CD14-positive monocyte (primary cell): ENCODE measurements around the gene FGB. TPM values are rescaled to one million over a fixed set of nuclear protein-coding genes. Genes with fewer than 3 reads are reported as not detected.

Experiments
- DNase-seq, 3 donors: peaks; one replicate each; pipeline ENCODE4 v3.0.0-alpha.2; 2011 to 2022
- H2AFZ ChIP-seq: 2 replicates; pipeline ENCODE4 v1.6.0; 2012; ENCODE audit warnings: mild to moderate bottlenecking, low read depth, low read length, inconsistent platforms; ENCODE audit not compliant: insufficient read depth, poor library complexity, severe bottlenecking
- H3K27ac ChIP-seq, 2 donors: 1 replicate in 1 of 2; 2 replicates in 1 of 2; pipeline ENCODE4 v1.5.1; 2012 to 2013; ENCODE audit warnings: low read length in 2 of 2, control low read depth in 1 of 2, inconsistent platforms in 1 of 2, low read depth in 1 of 2, mild to moderate bottlenecking in 1 of 2
- H3K27me3 ChIP-seq, 2 donors: one replicate each; pipeline versions ENCODE4 v1.6.0 to v1.6.1; 2011 to 2013; ENCODE audit warnings: low read length in 2 of 2; ENCODE audit not compliant: control insufficient read depth in 2 of 2, insufficient read depth in 2 of 2
- H3K36me3 ChIP-seq, 2 donors: replicated peaks in 1 of 2; 1 replicate in 1 of 2; 2 replicates in 1 of 2; pipeline versions ENCODE4 v1.5.1 to v1.6.1; 2012 to 2013; ENCODE audit warnings: low read length in 2 of 2, control low read depth in 1 of 2, inconsistent platforms in 1 of 2, mild to moderate bottlenecking in 1 of 2; ENCODE audit not compliant: insufficient read depth in 2 of 2, control insufficient read depth in 1 of 2
- H3K4me1 ChIP-seq, 2 donors: 1 replicate in 1 of 2; 2 replicates in 1 of 2; pipeline versions ENCODE4 v1.5.1 to v1.6.1; 2012 to 2013; ENCODE audit warnings: low read length in 2 of 2, control low read depth in 1 of 2, inconsistent platforms in 1 of 2, mild to moderate bottlenecking in 1 of 2, moderate library complexity in 1 of 2; ENCODE audit not compliant: insufficient read depth in 2 of 2, control insufficient read depth in 1 of 2
- H3K4me2 ChIP-seq: replicated peaks from 2 replicates; pipeline ENCODE3; 2012; ENCODE audit warnings: low read length, moderate library complexity, mild to moderate bottlenecking; ENCODE audit not compliant: poor library complexity, severe bottlenecking; ENCODE audit errors: extremely low read depth
- H3K4me3 ChIP-seq, 3 experiments: fragments of 200-600 bp in 1 of 3; sonication (generic) in 1 of 3; replicated peaks in 1 of 3; 1 replicate in 2 of 3; 2 replicates in 1 of 3; pipeline ENCODE4 v1.5.1; 2011 to 2013; ENCODE audit warnings: low read length in 3 of 3, mild to moderate bottlenecking in 3 of 3, control low read depth in 2 of 3, low read depth in 2 of 3, inconsistent platforms in 1 of 3, moderate library complexity in 1 of 3
- H3K79me2 ChIP-seq: 2 replicates; pipeline ENCODE4 v1.6.0; 2012; ENCODE audit warnings: mild to moderate bottlenecking, control low read depth, inconsistent platforms, low read length, moderate library complexity; ENCODE audit not compliant: insufficient read depth
- H3K9ac ChIP-seq: 2 replicates; pipeline ENCODE4 v1.6.0; 2017; ENCODE audit warnings: low read length, mild to moderate bottlenecking; ENCODE audit not compliant: insufficient read depth, poor library complexity, severe bottlenecking
- H3K9me3 ChIP-seq, 2 donors: replicated peaks in 1 of 2; 1 replicate in 1 of 2; 2 replicates in 1 of 2; pipeline versions ENCODE4 v1.5.1 to v1.6.1; 2012 to 2013; ENCODE audit warnings: low read length in 2 of 2, control low read depth in 1 of 2; ENCODE audit not compliant: control insufficient read depth in 1 of 2, insufficient read depth in 1 of 2
- H4K20me1 ChIP-seq: 2 replicates; pipeline ENCODE4 v1.6.0; 2012; ENCODE audit warnings: mild to moderate bottlenecking, low read length, control low read depth, moderate library complexity; ENCODE audit not compliant: insufficient read depth
- H3K27ac Mint-ChIP-seq, 7 donors: one replicate each; pipeline ENCODE4 v1.8.0; 2020; ENCODE audit warnings: mild to moderate bottlenecking in 7 of 7, mixed read lengths in 7 of 7, moderate library complexity in 6 of 7, inconsistent platforms in 2 of 7
- H3K27me3 Mint-ChIP-seq, 3 donors: one replicate each; pipeline ENCODE4 v1.8.0; 2021 to 2022; ENCODE audit warnings: low read depth in 3 of 3, mild to moderate bottlenecking in 3 of 3, mixed read lengths in 3 of 3, moderate library complexity in 3 of 3, inconsistent platforms in 1 of 3
- H3K36me3 Mint-ChIP-seq, 2 donors: one replicate each; pipeline ENCODE4 v1.8.0; 2020; ENCODE audit warnings: mixed read lengths in 2 of 2, inconsistent platforms in 1 of 2, mild to moderate bottlenecking in 1 of 2
- H3K4me1 Mint-ChIP-seq: one replicate; pipeline ENCODE4 v1.8.0; 2020; ENCODE audit warnings: mild to moderate bottlenecking, mixed read lengths
- H3K4me3 Mint-ChIP-seq, 2 donors: one replicate each; pipeline ENCODE4 v1.8.0; 2020; ENCODE audit warnings: mild to moderate bottlenecking in 2 of 2, mixed read lengths in 2 of 2, moderate library complexity in 1 of 2
- H3K9me3 Mint-ChIP-seq, 7 donors: one replicate each; pipeline ENCODE4 v1.8.0; 2020 to 2022; ENCODE audit warnings: mixed read lengths in 7 of 7, mild to moderate bottlenecking in 6 of 7, moderate library complexity in 6 of 7, inconsistent platforms in 2 of 7
- CTCF ChIP-seq: fragments of 200-600 bp; IDR thresholded peaks from one replicate; pipeline ENCODE4 v1.8.0; 2022; ENCODE audit warnings: antibody characterized with exemption, mild to moderate bottlenecking
- WGBS: methylation state at CpG from one replicate; pipeline ENCODE4 v1.1.5; 2013; ENCODE audit warnings: missing lambda C conversion rate; ENCODE audit not compliant: insufficient coverage; 5-methylcytosine and 5-hydroxymethylcytosine counted together
- intact Hi-C, 2 donors: fragments of 100-400 bp; cut with micrococcal nuclease; formaldehyde crosslinking; loops; one replicate each; pipeline versions ENCODE4 v1.15.0 to v1.15.1; 2023
- polyA plus RNA-seq, 3 donors: library from polyadenylated mRNA; depleted of rRNA in 1 of 3; unstranded in 2 of 3; stranded (reverse) in 1 of 3; fragments of 300-500 nt in 2 of 3; fragments of >200 nt in 1 of 3; fragmentation: Illumina TruSeq in 2 of 3; gene quantifications; 1 replicate in 2 of 3; 2 replicates in 1 of 3; pipeline ENCODE4 v1.2.3, GENCODE V29; 2012 to 2021

Gene FGB
- polyA plus RNA-seq, 3 donors: not detected

DNA sequence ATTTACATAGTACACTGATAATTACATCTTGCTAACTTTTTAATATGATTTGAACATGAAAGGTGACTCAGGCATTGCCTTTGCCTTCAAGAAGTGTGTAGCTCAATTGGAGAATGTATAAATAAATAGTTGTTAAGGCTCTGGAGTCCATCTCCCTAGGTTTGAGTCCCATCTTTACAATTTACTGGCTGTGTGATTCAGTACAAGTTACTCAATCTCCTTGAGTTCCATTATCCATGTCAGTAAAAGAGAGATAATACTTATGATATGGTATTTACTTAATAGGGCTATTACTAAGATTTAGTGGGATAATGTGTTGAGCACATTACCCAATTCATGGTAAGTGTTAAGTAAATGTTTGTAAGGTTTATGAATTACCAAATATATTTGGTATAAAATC lies 51.5 kb downstream of the FGB start:
- no peak for DNase-seq
- TF ChIP-seq CTCF: no peak

GRCh38 chr4:154615211-154615610 lies 52.4 kb downstream of the FGB start:
- Mint-ChIP-seq H3K4me3 (no peak overlapping the region), H3K27ac (no peak overlapping the region), H3K4me1 (peaks cover 8% of the 10 kb centered on the region), H3K9me3 (no peaks in the 10 kb centered on the region), H3K36me3 (no peaks in the 10 kb centered on the region), H3K27me3 (peaks cover 0 to 2% (median 0%) of the 10 kb centered on the region in 3 donors)
- H3K4me1 ChIP-seq: no peaks in the 10 kb centered on the region
- H3K4me2 ChIP-seq: no peak overlapping the region
- no peak overlapping the region for H3K9ac ChIP-seq
- no CpG with 5 or more reads among the region's 1 CpG for WGBS
- no peaks in the 10 kb centered on the region for H3K36me3 ChIP-seq
- H3K27ac ChIP-seq: no peak overlapping the region
- H2AFZ ChIP-seq: no peak overlapping the region
- intact Hi-C loops: no loop called here
- H3K27me3 ChIP-seq: no peaks in the 10 kb centered on the region
- no peak for TF ChIP-seq CTCF
- H3K9me3 ChIP-seq: no peaks in the 10 kb centered on the region
- H4K20me1 ChIP-seq: no peaks in the 10 kb centered on the region
- H3K4me3 ChIP-seq: no peak overlapping the region
- no peak for DNase-seq
- H3K79me2 ChIP-seq: no peaks in the 10 kb centered on the region

More for the DNA sequence above, 51.5 kb downstream of the FGB start:
- Histone ChIP-seq H3K4me2 (no peak overlapping the region), H3K9ac (no peak overlapping the region), H3K36me3 (no peaks in the 10 kb centered on the region), H3K79me2 (no peaks in the 10 kb centered on the region), H2AFZ (no peak overlapping the region), H3K4me3 (no peak overlapping the region), H3K9me3 (no peaks in the 10 kb centered on the region), H3K4me1 (no peaks in the 10 kb centered on the region), H4K20me1 (no peaks in the 10 kb centered on the region), H3K27me3 (no peaks in the 10 kb centered on the region), H3K27ac (no peak overlapping the region)
- Mint-ChIP-seq H3K4me3 (no peak overlapping the region), H3K27ac (no peak overlapping the region), H3K27me3 (peaks cover 0 to 2% (median 0%) of the 10 kb centered on the region in 3 donors), H3K4me1 (peaks cover 8% of the 10 kb centered on the region), H3K9me3 (no peaks in the 10 kb centered on the region), H3K36me3 (no peaks in the 10 kb centered on the region)
- intact Hi-C loops: no loop called here
